K562 (cell line): ENCODE measurements around the gene SLC22A1. TPM values are rescaled to one million over a fixed set of nuclear protein-coding genes. Genes with fewer than 3 reads are reported as not detected.

Experiments used
- ATAC-seq: fragments of 200-7000 bp; cut with Tn5 transposase; 3 replicates; pipeline ENCODE4 v1.9.1; 2020; ENCODE audit warnings: moderate library complexity
- BruUV-seq: library from RNA; stranded (reverse); fragments of 400-500 nt; replicated peaks from 2 replicates; lab custom pipeline; 2021; lab: Mats Ljungman, UMichigan
- CTCF ChIA-PET: fragments of 300-600 bp; formaldehyde crosslinking; extraction: SDS; loops from one replicate; lab custom pipeline; 2021; ENCODE audit warnings: low intra/inter-chr PET ratio; lab: Yijun Ruan, JAX
- POLR2A ChIA-PET: fragments of 300-600, 350-650 bp; sonication (Branson Sonifier 250); formaldehyde crosslinking; extraction: SDS; loops from one replicate; lab custom pipeline; 2021; ENCODE audit warnings: antibody characterized with exemption, inconsistent platforms; lab: Yijun Ruan, JAX
- DNase-seq, 4 experiments: peaks; one replicate each; pipeline versions ENCODE4 v3.0.0 to v3.0.0-alpha.2; 2011 to 2018; ENCODE audit warnings: low spot score in 3 of 4, mixed read lengths in 3 of 4; ENCODE audit errors: extremely low read depth in 1 of 4
- FAIRE-seq: peaks from 2 replicates; lab custom pipeline; 2011; peaks lifted over from hg19 to GRCh38; lab: Jason Lieb, UNC
- H2AFZ ChIP-seq: 2 replicates; pipeline ENCODE4 v1.6.0; 2011; ENCODE audit warnings: low read depth, low read length, control low read depth, inconsistent platforms
- H3K27ac ChIP-seq: fragments of 200-600 bp; 3 replicates; pipeline ENCODE4 v1.8.0; 2011; ENCODE audit warnings: low read depth, mild to moderate bottlenecking, control low read depth, inconsistent platforms, low read length, moderate library complexity, mixed read lengths; ENCODE audit errors: extremely low read depth
- H3K27me3 ChIP-seq, 2 experiments: fragments of 300-600 bp in 1 of 2; 2 replicates in 1 of 2; 3 replicates in 1 of 2; pipeline versions ENCODE4 v1.6.0 to v1.8.0; 2011; ENCODE audit warnings: inconsistent platforms in 2 of 2, low read length in 2 of 2, mild to moderate bottlenecking in 1 of 2, mixed read lengths in 1 of 2, moderate library complexity in 1 of 2; ENCODE audit not compliant: control insufficient read depth in 2 of 2, insufficient read depth in 2 of 2
- H3K36me3 ChIP-seq: fragments of 300-600 bp; 3 replicates; pipeline ENCODE4 v1.8.0; 2011; ENCODE audit warnings: mild to moderate bottlenecking, low read length, inconsistent platforms; ENCODE audit not compliant: control insufficient read depth, insufficient read depth
- H3K4me1 ChIP-seq, 2 experiments: fragments of 200-600 bp in 1 of 2; replicated peaks in 1 of 2; 2 replicates in 1 of 2; 3 replicates in 1 of 2; pipeline versions ENCODE4 v1.5.1 to v1.8.0; 2011; ENCODE audit warnings: inconsistent platforms in 2 of 2, low read length in 2 of 2, mild to moderate bottlenecking in 1 of 2, mixed read lengths in 1 of 2, moderate library complexity in 1 of 2; ENCODE audit not compliant: control insufficient read depth in 2 of 2, insufficient read depth in 2 of 2
- H3K4me2 ChIP-seq: 2 replicates; pipeline ENCODE4 v1.6.1; 2011; ENCODE audit warnings: low read length, control low read depth, inconsistent platforms, mixed read lengths; ENCODE audit not compliant: insufficient read depth
- H3K4me3 ChIP-seq: fragments of 200-600 bp; sonication (generic), shearing (Covaris generic); 2 replicates; pipeline ENCODE4 v1.5.1; 2016; ENCODE audit warnings: control low read depth, inconsistent platforms
- H3K79me2 ChIP-seq: fragments of 200-600 bp; 3 replicates; pipeline ENCODE4 v1.8.0; 2011; ENCODE audit warnings: low read length, inconsistent platforms; ENCODE audit not compliant: control insufficient read depth, insufficient read depth
- H3K9ac ChIP-seq, 2 experiments: 2 replicates each; pipeline versions ENCODE4 v1.6.0 to v1.6.1; 2011; ENCODE audit warnings: low read depth in 2 of 2, low read length in 2 of 2, control low read depth in 1 of 2, inconsistent platforms in 1 of 2, mild to moderate bottlenecking in 1 of 2, mixed read lengths in 1 of 2; ENCODE audit not compliant: insufficient read depth in 1 of 2
- H3K9me1 ChIP-seq: one replicate; pipeline ENCODE4 v1.6.0; 2011; ENCODE audit warnings: inconsistent platforms, mild to moderate bottlenecking, low read length, moderate library complexity; ENCODE audit not compliant: control insufficient read depth, insufficient read depth
- H3K9me3 ChIP-seq: replicated peaks from 2 replicates; pipeline ENCODE4 v1.5.1; 2011; ENCODE audit warnings: low read depth, low read length, inconsistent platforms; ENCODE audit not compliant: control insufficient read depth, insufficient read depth
- H4K20me1 ChIP-seq: replicated peaks from 2 replicates; pipeline ENCODE4 v1.6.1; 2011; ENCODE audit warnings: low read length, inconsistent platforms, mixed read lengths; ENCODE audit not compliant: control insufficient read depth, insufficient read depth
- ARID4B ChIP-seq: sonication (generic); formaldehyde crosslinking; IDR thresholded peaks from 2 replicates; pipeline ENCODE4 v1.8.0; 2022; ENCODE audit warnings: mild to moderate bottlenecking, missing genetic modification reagents
- ELK1 ChIP-seq: sonication (generic); formaldehyde crosslinking; IDR thresholded peaks from 2 replicates; pipeline ENCODE4 v1.8.1; 2022; ENCODE audit warnings: missing genetic modification reagents
- POLR2G ChIP-seq: fragments of 200-400 bp; formaldehyde crosslinking; IDR thresholded peaks from 2 replicates; pipeline ENCODE4 v1.6.1; 2017; ENCODE audit warnings: low read depth, mild to moderate bottlenecking, antibody characterized with exemption, low read length, moderate library complexity
- TCF15 ChIP-seq: fragments of 250-450 bp; sonication (Bioruptor Pico); IDR thresholded peaks from 2 replicates; pipeline ENCODE4 v1.8.0; 2022; ENCODE audit warnings: moderate library complexity, mild to moderate bottlenecking, inconsistent platforms
- ZBTB9 ChIP-seq: fragments of 450-650 bp; formaldehyde crosslinking; IDR thresholded peaks from 2 replicates; pipeline ENCODE4 v1.4.0; 2020; ENCODE audit warnings: mild to moderate bottlenecking, moderate library complexity
- WGBS: fragments of 100-300 bp; shearing (Covaris generic); methylation state at CpG from one replicate; pipeline ENCODE4 v1.1.6; 2016; ENCODE audit warnings: low coverage, mixed read lengths; ENCODE audit not compliant: insufficient coverage; ENCODE audit errors: missing lambda C conversion rate; 5-methylcytosine and 5-hydroxymethylcytosine counted together
- in situ Hi-C: fragments of 300-500 bp; cut with MboI; formaldehyde crosslinking; loops from 4 replicates; pipeline ENCODE4 v1.15.0; 2018; ENCODE audit warnings: inconsistent platforms, mixed read lengths
- intact Hi-C: fragments of 100-400 bp; cut with micrococcal nuclease; formaldehyde crosslinking; loops from 2 replicates; pipeline ENCODE4 v1.14.2; 2022
- polyA plus RNA-seq, 8 experiments: library from polyadenylated mRNA; depleted of rRNA in 4 of 8; stranded (reverse) in 5 of 8; unstranded in 3 of 8; fragments of >200 nt; fragmentation: Nextera tagmentation in 2 of 8; fragmentation: Illumina TruSeq in 1 of 8; extraction: Ambion mirVana in 2 of 8; extraction: Trizol in 1 of 8; gene quantifications; 2 replicates each; pipeline versions ENCODE4 v1.2.1 to v1.2.3, GENCODE V29; 2011 to 2014; ENCODE audit warnings: inconsistent platforms in 1 of 8, missing spikeins in 1 of 8
- total RNA-seq, 7 experiments: library from RNA; depleted of rRNA in 6 of 7; stranded (reverse); fragments of >200 nt in 6 of 7; fragmentation: Illumina TruSeq in 2 of 7; extraction: Trizol in 2 of 7; gene quantifications; 2 replicates each; pipeline versions ENCODE4 v1.2.1 to v1.2.3, GENCODE V29; 2011 to 2021; ENCODE audit warnings: low replicate concordance in 1 of 7

Gene SLC22A1
- total and polyA plus RNA-seq, 9 of the 15 experiments (the other 6 are each of a cell fraction or from before 2014, with no cell fraction given) = 0.11 to 0.60 (median 0.26) TPM; not detected in 4

- no peak overlapping the region for H3K9ac ChIP-seq
- no peak overlapping the region for H2AFZ ChIP-seq
- CTCF ChIA-PET = no interaction called here
- no peaks in the 10 kb centered on the region; the same call in 1 of the 2 replicates for H3K9me3 ChIP-seq
- peaks cover 0 to 6% of the 10 kb centered on the region in 2 experiments; a peak in 1 of 5 replicates for H3K4me1 ChIP-seq
- H3K27ac ChIP-seq = no peak overlapping the region
- intact Hi-C loops (no loop called here), in situ Hi-C loops (no loop called here)
- no peaks in the 10 kb centered on the region for H3K9me1 ChIP-seq
- H3K4me2 ChIP-seq = no peak overlapping the region
- no TSS peak for BruUV-seq
- no peaks in the 10 kb centered on the region for H3K79me2 ChIP-seq
- H3K27me3 ChIP-seq = no peaks in the 10 kb centered on the region
- FAIRE-seq (no peak), DNase-seq (no peak), ATAC-seq (no peak)
- 53% methylated on average over 6 of the region's 6 CpGs for WGBS
- no peaks in the 10 kb centered on the region for H3K36me3 ChIP-seq
- no peaks in the 10 kb centered on the region for H4K20me1 ChIP-seq
- H3K4me3 ChIP-seq = no peak overlapping the region
- POLR2A ChIA-PET = interaction anchor here (0.9 to 1.1 kb wide), 3 partner anchors 9 to 19 kb away, joined by 3 read pairs; no protein-coding TSS in a partner anchor
- TF ChIP-seq ELK1 (CRISPR knock-in tag) = no peak
- 0 out of 2 replicates have a peak, but pooled peaks have one; percentile 7 for TF ChIP-seq POLR2G
- TF ChIP-seq, all 486 proteins: peak for 1
Observed at GRCh38 chr6:160117137-160117536, 4.5 kb upstream of the SLC22A1 start.

- peaks cover 0 to 3% of the 10 kb centered on the region in 2 experiments; a peak in 1 of 5 replicates for H3K27me3 ChIP-seq
- POLR2A ChIA-PET = interaction anchor here (1.0 to 1.6 kb wide), 2 partner anchors 18 kb away, joined by 4 read pairs; no protein-coding TSS in a partner anchor
- H3K9me1 ChIP-seq = no peaks in the 10 kb centered on the region
- no peak overlapping the region for H3K27ac ChIP-seq
- CTCF ChIA-PET = no interaction called here
- 33% methylated on average over 5 of the region's 5 CpGs for WGBS
- no peaks in the 10 kb centered on the region for H3K79me2 ChIP-seq
- no peak overlapping the region for H2AFZ ChIP-seq
- no peak overlapping the region for H3K4me2 ChIP-seq
- H3K4me1 ChIP-seq = peaks cover 0 to 7% of the 10 kb centered on the region in 2 experiments; a peak in 1 of 5 replicates
- intact Hi-C loops = no loop called here
- in situ Hi-C loops = no loop called here
- FAIRE-seq (no peak), ATAC-seq (no peak), DNase-seq (no peak)
- no peaks in the 10 kb centered on the region; the same call in 1 of the 2 replicates for H4K20me1 ChIP-seq
- H3K9me3 ChIP-seq = no peaks in the 10 kb centered on the region; the same call in 1 of the 2 replicates
- no peak overlapping the region for H3K9ac ChIP-seq
- no peaks in the 10 kb centered on the region for H3K36me3 ChIP-seq
- no TSS peak for BruUV-seq
- H3K4me3 ChIP-seq = no peak overlapping the region
- TF ChIP-seq ZBTB9 = no peak
- no peak for TF ChIP-seq TCF15
- no peak for TF ChIP-seq ARID4B (CRISPR knock-in tag)
Observed at GRCh38 chr6:160118620-160119229, 2.9 kb upstream of the SLC22A1 start.
